Measurements from ENCODE around the gene ZNF451.

ZNF451 gene

DNA sequence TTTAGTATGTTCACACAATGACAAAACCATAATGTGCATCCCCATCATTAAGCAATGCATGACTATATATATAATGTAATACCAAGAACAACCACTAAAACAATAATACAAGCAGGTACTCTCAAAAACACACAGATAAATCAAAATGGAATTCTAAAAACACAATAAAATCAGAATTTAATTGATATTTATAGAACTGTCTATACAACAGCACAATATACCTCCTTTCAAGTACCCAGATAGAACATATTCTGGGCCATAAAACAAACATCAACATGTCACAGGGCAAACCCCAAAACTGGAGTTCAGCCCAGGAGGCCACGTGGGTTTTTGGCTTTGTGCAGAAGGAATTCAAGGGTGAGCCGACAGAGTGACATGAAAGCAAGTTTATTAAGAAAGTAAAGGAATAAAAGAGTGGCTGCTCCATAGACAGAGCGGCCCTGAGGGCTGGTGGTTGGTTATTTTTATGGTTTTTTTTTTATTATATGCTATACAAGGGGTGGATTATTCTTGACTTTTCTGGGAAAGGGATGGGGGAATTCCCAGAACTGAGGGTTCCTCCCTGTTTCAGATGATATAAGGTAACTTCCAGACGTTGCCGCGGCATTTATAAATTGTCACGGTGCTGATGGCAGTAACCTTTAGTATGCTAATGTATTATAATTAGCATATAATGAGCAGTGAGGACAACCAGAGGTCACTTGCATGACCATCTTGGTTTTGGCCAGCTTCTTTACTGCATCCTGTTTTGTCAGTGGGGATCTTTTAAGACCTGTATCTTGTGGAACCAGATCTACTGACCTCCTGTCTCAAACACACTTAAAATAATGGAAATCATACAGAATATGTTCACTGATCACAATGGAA, 126.5 kb downstream of the ZNF451 start:
- DNase-seq = no peak

GRCh38 chr6:57217270-57217669, 127.3 kb downstream of the ZNF451 start:
- no peak for DNase-seq
